ENCODE measurements around the gene VWA3B. TPM values are rescaled to one million over a fixed set of nuclear protein-coding genes. Genes with fewer than 3 reads are reported as not detected.

Gene VWA3B
- total RNA-seq, 2 donors from 2014 or later = 1.8 to 3.2 TPM

GRCh38 chr2:98063291-98063854, 23.6 kb upstream of the VWA3B start:
- Histone ChIP-seq H3K9me3 (no peaks in the 10 kb centered on the region), H3K27ac (no peak overlapping the region), H3K27me3 (no peaks in the 10 kb centered on the region), H3K9ac (ENCODE audit: low read depth in 2 of 2, low read length in 2 of 2) (no peak overlapping the region), H3K4me3 (no peak overlapping the region), H3K36me3 (no peaks in the 10 kb centered on the region), H3K4me1 (no peaks in the 10 kb centered on the region)
- intact Hi-C loops (cut with DNase I) = no loop called here
- no peak for DNase-seq
- no peak for TF ChIP-seq CTCF (IDR thresholded peaks at IDR 0.05)

GRCh38 chr2:98065808-98066207, 21.2 kb upstream of the VWA3B start:
- no peak overlapping the region for H3K9ac ChIP-seq (ENCODE audit: low read depth in 2 of 2, low read length in 2 of 2)
- H3K4me1 ChIP-seq = no peaks in the 10 kb centered on the region
- no peaks in the 10 kb centered on the region for H3K9me3 ChIP-seq
- no peak overlapping the region for H3K4me3 ChIP-seq
- H3K36me3 ChIP-seq = no peaks in the 10 kb centered on the region
- intact Hi-C loops (cut with DNase I) = no loop called here
- no peak for TF ChIP-seq CTCF (IDR thresholded peaks at IDR 0.05)
- H3K27me3 ChIP-seq = no peaks in the 10 kb centered on the region
- DNase-seq = no peak
- H3K27ac ChIP-seq = no peak overlapping the region

GRCh38 chr2:98067160-98067559, 19.8 kb upstream of the VWA3B start:
- TF ChIP-seq CTCF (IDR thresholded peaks at IDR 0.05) = no peak
- no peaks in the 10 kb centered on the region for H3K4me1 ChIP-seq
- no peaks in the 10 kb centered on the region for H3K9me3 ChIP-seq
- no peak overlapping the region for H3K27ac ChIP-seq
- H3K4me3 ChIP-seq = no peak overlapping the region
- intact Hi-C loops (cut with DNase I) = no loop called here
- no peak for DNase-seq
- H3K9ac ChIP-seq (ENCODE audit: low read depth in 2 of 2, low read length in 2 of 2) = no peak overlapping the region
- H3K27me3 ChIP-seq = no peaks in the 10 kb centered on the region
- H3K36me3 ChIP-seq = no peaks in the 10 kb centered on the region

GRCh38 chr2:98070081-98070480, 16.9 kb upstream of the VWA3B start:
- Histone ChIP-seq H3K4me3 (no peak overlapping the region), H3K9ac (ENCODE audit: low read depth in 2 of 2, low read length in 2 of 2) (no peak overlapping the region), H3K36me3 (no peaks in the 10 kb centered on the region), H3K27me3 (no peaks in the 10 kb centered on the region), H3K9me3 (no peaks in the 10 kb centered on the region), H3K27ac (no peak overlapping the region), H3K4me1 (no peaks in the 10 kb centered on the region)
- TF ChIP-seq CTCF (IDR thresholded peaks at IDR 0.05) = no peak
- no peak for DNase-seq
- intact Hi-C loops (cut with DNase I) = no loop called here

GRCh38 chr2:98072442-98072841, 14.5 kb upstream of the VWA3B start:
- no peak for TF ChIP-seq CTCF (IDR thresholded peaks at IDR 0.05)
- intact Hi-C loops (cut with DNase I) = no loop called here
- no peaks in the 10 kb centered on the region for H3K27me3 ChIP-seq
- H3K4me3 ChIP-seq = no peak overlapping the region
- H3K9me3 ChIP-seq = no peaks in the 10 kb centered on the region
- no peaks in the 10 kb centered on the region for H3K4me1 ChIP-seq
- no peak overlapping the region for H3K9ac ChIP-seq (ENCODE audit: low read depth in 2 of 2, low read length in 2 of 2)
- no peak for DNase-seq
- no peak overlapping the region for H3K27ac ChIP-seq
- no peaks in the 10 kb centered on the region for H3K36me3 ChIP-seq

Data from colonic mucosa (tissue), 4 donors.